Activated T-helper 1 cell treated with Interleukin-2 at 50 U/mL for 16 hours (primary cell): Measurements from ENCODE around the gene ADCK1.
"Not testable (repeated sequence)": the region's sequence is repeated elsewhere in the genome, so short reads cannot be mapped to it uniquely, and the experiment has no call there.

ENCODE experiments used
- DNase-seq: peaks from one replicate; pipeline ENCODE4 v3.0.0-alpha.2; 2020; ENCODE audit warnings: low read depth

ADCK1 gene

GRCh38 chr14:77950371-77951063, 150.6 kb downstream of the ADCK1 start:
- DNase-seq, result no peak

GRCh38 chr14:77955816-77956484, 156.0 kb downstream of the ADCK1 start:
- no peak for DNase-seq

DNA sequence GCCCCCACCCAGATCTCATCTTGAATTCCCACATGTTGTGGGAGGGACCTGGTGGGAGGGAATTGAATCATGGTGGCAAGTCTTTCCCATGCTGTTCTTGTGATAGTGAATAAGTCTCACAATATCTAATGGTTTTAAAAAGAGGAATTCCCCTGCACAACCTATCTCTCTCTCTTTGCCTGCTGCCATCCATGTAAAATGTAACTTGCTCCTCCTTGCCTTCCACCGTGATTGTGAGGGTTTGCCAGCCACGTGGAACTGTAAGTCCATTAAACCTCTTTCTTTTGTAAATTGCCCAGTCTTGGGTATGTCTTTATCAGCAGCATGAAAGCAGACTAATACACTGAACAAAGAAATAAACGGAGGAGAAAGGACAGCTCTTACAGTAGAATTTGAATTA, 159.8 kb downstream of the ADCK1 start:
- DNase-seq, result not testable (repeated sequence)

DNA sequence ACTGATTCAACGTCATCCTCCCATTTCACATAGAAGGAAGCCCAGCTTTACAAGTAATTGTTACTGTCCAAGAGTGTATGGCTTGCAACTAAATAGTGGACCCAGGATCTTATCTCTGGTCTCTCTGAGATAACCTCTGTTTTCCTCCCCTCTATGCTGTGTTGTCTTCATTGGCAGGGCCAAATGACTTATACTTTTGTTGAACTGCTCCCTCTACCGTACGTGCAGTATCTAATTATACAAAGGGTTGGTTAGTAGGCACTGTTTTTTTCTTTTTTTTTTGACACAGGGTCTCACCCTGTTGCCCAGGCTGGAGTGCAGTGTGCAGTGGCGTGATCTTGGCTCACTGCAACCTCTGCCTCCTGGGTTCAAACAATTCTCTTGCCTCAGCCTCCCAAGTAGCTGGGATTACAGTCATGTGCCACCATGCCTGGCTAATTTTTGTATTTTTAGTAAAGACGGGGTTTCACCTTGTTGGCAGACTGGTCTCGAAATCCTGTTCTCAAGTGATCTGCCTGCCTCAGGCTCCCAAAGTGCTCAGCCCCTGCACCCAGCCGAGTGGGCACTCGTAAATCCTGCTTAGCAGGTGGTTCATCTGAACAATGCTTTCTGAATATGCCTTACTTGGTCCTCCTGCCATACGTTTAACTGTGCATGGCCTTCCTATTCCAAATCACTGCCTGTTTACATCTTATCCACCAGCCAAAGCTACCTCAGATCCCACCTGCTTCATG, 162.1 kb downstream of the ADCK1 start:
- no peak for DNase-seq

DNA sequence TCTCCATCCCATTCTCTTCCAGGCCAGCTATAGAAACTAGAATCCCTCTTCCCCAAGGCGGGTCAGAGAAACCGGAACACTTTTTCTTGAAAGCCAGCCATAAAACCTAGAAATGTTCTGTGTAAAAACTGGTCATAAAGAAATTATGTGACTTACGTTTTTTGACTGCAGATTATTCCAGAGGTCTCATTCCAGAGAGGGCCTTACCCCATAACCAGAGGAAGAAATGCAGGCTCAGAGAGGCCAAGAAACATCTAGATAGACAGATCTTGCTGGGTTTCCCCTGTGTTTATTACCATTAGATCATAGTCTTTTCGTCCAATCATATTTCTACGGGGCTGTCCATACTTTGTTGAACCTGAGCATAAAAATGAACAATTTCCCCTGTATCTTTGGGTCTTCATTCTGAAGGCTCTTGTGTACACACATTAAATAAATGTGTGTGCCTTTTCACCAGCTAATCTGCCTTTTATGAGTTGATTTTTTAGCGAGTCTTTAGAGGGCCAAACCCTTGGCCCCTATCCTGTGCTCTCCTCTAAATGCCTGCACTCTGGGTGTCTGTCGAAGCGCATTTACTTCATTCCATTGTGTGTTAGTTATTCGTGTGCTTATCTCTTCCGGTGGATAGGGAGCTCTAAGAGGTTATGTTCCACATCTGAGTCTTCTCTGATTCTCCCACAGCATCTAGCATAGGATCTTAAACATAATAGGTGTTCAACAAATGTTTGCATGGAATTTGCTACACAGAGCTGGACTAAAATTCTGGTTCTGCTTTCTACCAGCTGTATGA, 163.0 kb downstream of the ADCK1 start:
- DNase-seq, result no peak

GRCh38 chr14:77964586-77964985, 164.7 kb downstream of the ADCK1 start:
- DNase-seq, result no peak

- no peak for DNase-seq
Observed at GRCh38 chr14:77965050-77965449, 165.1 kb downstream of the ADCK1 start.

- no peak for DNase-seq
Observed at GRCh38 chr14:77965919-77966435, 166.1 kb downstream of the ADCK1 start.

DNA sequence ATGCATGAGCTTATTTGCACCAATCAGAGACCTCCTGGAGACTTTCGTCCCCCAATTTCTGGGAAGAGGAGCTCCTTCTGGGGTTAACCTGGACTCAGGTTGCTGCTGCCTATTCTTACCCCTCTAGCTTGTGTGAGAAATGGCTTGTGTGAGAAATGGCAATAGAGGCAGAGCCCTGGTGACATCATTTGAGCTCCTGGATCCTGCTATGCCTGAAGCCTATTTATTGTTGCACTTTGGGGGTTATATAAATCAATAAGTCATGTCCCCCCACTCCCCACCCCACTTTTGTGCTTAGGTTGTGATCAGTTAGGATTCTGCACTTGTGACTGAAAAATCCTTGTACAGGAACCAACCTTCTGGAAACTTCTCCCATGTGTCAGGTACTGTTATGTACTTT, 167.2 kb downstream of the ADCK1 start:
- DNase-seq, result no peak

GRCh38 chr14:77970646-77971045, 170.7 kb downstream of the ADCK1 start:
- no peak for DNase-seq

DNA sequence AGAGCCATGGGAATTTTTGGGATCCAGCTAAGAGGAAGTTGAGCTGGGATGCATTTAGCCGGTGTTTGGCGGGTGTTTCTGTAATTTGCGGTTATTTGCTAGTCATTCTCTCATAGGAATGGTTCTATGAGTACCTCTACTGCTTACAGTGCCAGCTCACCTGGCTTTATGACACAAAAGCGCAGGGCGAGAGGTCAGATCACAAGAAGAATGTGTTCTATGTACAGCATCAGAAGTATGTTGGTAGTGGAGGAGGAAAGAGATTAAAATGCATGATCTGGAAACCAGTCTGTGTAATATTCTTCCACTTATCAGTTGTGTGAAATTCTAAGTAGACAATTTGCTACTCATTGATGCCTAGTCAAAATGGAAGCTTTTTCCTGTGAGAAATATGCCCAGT, 173.3 kb downstream of the ADCK1 start:
- DNase-seq, result no peak

- no peak for DNase-seq
Observed at GRCh38 chr14:77976591-77976990, 176.7 kb downstream of the ADCK1 start.

GRCh38 chr14:77979171-77979570, 179.3 kb downstream of the ADCK1 start:
- DNase-seq, result no peak

DNA sequence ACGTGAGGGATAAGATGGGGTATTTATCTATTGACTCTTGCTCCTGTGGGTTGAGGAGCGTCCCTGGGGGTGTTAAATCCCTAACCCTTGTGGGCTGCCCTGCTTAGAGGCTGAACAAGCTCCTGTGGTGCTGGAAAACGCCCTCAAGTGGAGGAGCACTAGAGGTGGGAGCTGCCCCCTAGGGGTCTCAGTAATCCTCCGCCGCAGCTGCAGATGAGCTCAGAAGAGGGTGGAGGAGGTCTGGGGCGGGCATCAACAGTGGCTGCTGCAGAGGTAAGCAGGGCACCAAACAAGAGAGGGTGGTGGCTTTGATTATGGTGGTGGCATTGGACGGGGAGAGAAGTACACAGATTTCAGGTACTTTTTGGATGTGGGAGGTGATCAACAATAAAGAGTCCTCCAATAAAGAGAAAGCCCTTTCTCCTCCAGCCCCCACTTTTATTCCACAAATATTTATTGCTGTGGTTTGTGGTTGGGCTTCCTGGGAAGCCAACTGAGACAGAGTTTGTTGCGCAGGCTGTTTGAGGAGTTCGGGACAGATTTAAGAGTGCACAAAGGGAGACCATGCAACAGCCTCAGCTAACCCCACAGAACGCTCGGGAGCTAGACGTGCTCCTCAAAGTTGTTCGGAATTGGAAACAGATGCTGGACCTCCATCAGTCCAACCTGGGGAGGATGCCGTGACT, 179.9 kb downstream of the ADCK1 start:
- no peak for DNase-seq

DNA sequence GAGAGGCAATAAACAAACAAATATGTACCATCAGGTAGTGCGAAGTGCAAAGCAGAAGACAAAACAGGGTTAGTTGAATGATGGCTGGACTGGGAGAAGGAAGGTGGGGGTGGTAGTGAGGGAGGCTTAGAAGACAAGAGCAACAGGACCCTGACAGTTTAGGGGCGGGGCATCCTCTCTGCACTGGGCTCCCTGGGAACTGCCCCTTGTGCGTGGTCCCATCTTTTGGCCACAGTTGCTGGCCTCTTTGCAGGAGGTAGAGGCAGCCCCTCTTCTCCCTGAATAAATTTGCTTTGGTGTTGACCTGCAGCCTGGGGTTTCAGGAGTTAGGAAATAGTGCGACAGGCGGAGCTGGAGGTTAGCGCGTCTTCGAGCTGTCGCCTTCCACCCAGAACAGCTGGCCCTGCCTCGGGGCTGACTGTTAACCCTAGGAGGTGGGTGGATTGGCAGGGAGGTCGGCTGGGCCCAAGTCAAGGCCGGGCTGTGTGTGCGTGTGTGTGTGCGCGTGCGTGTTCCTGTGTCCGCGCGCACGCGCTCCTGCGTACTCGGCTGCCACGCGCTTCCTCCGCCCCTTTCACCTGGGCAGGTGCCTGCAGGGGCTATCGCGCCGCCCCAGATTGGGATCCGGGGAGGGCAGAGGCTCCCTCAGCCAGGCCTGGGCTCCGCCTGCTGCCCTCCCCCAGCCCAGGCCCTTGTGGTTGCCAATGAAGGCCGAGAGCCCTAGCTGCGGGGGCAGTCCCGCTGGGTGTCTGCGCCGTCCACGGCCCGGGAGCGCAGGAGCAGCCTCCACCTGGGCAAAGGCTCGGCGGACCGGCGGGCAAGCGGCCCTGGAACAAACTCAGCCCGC, 180.8 kb downstream of the ADCK1 start:
- no peak for DNase-seq
